HCT116 (cell line): ENCODE measurements around the gene VAT1.

Experiments used
- ATF3 ChIP-seq: IDR thresholded peaks from 2 replicates; pipeline ENCODE4 v1.6.1; 2012
- CEBPB ChIP-seq: IDR thresholded peaks from 2 replicates; pipeline ENCODE4 v1.6.1; 2012; ENCODE audit warnings: low read depth
- CTCF ChIP-seq, 3 experiments: fragments of 200-600 bp in 1 of 3; sonication (generic) in 1 of 3; IDR thresholded peaks in 2 of 3; conservative IDR thresholded peaks in 1 of 3; 2 replicates each; pipeline ENCODE4 v1.5.1; 2012 to 2017; ENCODE audit warnings: low read depth in 2 of 3, low read length in 2 of 3, antibody characterized with exemption in 1 of 3, borderline replicate concordance in 1 of 3, control low read depth in 1 of 3, mild to moderate bottlenecking in 1 of 3, mixed read lengths in 1 of 3, mixed run types in 1 of 3, moderate library complexity in 1 of 3; ENCODE audit not compliant: insufficient read depth in 1 of 3
- EZH2 ChIP-seq: fragments of 200-600 bp; sonication (generic); IDR thresholded peaks from 2 replicates; pipeline ENCODE4 v1.6.1; 2017; ENCODE audit warnings: antibody characterized with exemption, mixed run types
- FOSL1 ChIP-seq: IDR thresholded peaks from 2 replicates; pipeline ENCODE4 v1.6.1; 2012; ENCODE audit warnings: low read depth
- JUND ChIP-seq: IDR thresholded peaks from 2 replicates; pipeline ENCODE4 v1.6.1; 2012
- MAX ChIP-seq: IDR thresholded peaks from 2 replicates; pipeline ENCODE4 v1.6.1; 2012
- POLR2A ChIP-seq: IDR thresholded peaks from 2 replicates; pipeline ENCODE4 v1.7.0; 2011; ENCODE audit warnings: borderline replicate concordance; ENCODE audit not compliant: insufficient read depth, insufficient read length; ENCODE audit errors: extremely low read depth
- RAD21 ChIP-seq: IDR thresholded peaks from 2 replicates; pipeline ENCODE4 v1.6.1; 2012; ENCODE audit warnings: low read depth, mild to moderate bottlenecking
- ZFX ChIP-seq: fragments of 450-650 bp; IDR thresholded peaks from 2 replicates; pipeline ENCODE4 v1.6.1; 2017

GRCh38 chr17:43014020-43014648 is 8.1 kb downstream of the VAT1 start:
- TF ChIP-seq RAD21: no peak
- no peak for TF ChIP-seq EZH2
- TF ChIP-seq CTCF (IDR thresholded peaks at IDR 0.05 in 2 of 3, conservative IDR thresholded peaks at IDR 0.05 in 1 of 3; ENCODE audit: borderline replicate concordance in 1 of 3, insufficient read depth in 1 of 3, low read depth in 2 of 3, low read length in 2 of 3): no peak
- TF ChIP-seq ZFX: no peak
- no peak for TF ChIP-seq ATF3
- TF ChIP-seq MAX: no peak
- no peak for TF ChIP-seq POLR2A
- TF ChIP-seq JUND: no peak
- TF ChIP-seq FOSL1: no peak
- no peak for TF ChIP-seq CEBPB
